K562 (cell line): ENCODE results near the gene RFX7. TPM values are rescaled to one million over a fixed set of nuclear protein-coding genes. Genes with fewer than 3 reads are reported as not detected.

Experiments used
- GATA2 ChIP-seq: sonication (generic); formaldehyde crosslinking; IDR thresholded peaks from 2 replicates; pipeline ENCODE4 v1.4.0; 2020; ENCODE audit warnings: mild to moderate bottlenecking, missing genetic modification reagents
- JUN ChIP-seq, 2 experiments: sonication (generic) in 1 of 2; formaldehyde crosslinking in 1 of 2; IDR thresholded peaks; 2 replicates each; pipeline versions ENCODE4 v1.6.1 to v1.8.0; 2012 to 2022; ENCODE audit warnings: borderline replicate concordance in 2 of 2, mild to moderate bottlenecking in 2 of 2, improper control_type of control experiment in 1 of 2, low read depth in 1 of 2, low read length in 1 of 2, missing genetic modification reagents in 1 of 2
- KLF10 ChIP-seq: fragments of 250-450 bp; sonication (Bioruptor Pico); IDR thresholded peaks from 2 replicates; pipeline ENCODE4 v1.6.1; 2021; ENCODE audit warnings: matching md5 sums
- MAZ ChIP-seq, 2 experiments: fragments of 450-650 bp in 1 of 2; sonication (generic) in 1 of 2; formaldehyde crosslinking; IDR thresholded peaks in 1 of 2; conservative IDR thresholded peaks in 1 of 2; 2 replicates each; pipeline versions ENCODE4 v1.4.0 to v1.5.0; 2020; ENCODE audit warnings: mild to moderate bottlenecking in 1 of 2, missing genetic modification reagents in 1 of 2
- NFATC3 ChIP-seq: fragments of 450-650 bp; IDR thresholded peaks from 2 replicates; pipeline ENCODE4 v1.6.1; 2017; ENCODE audit warnings: mild to moderate bottlenecking
- NFXL1 ChIP-seq: fragments of 450-650 bp; formaldehyde crosslinking; IDR thresholded peaks from 2 replicates; pipeline ENCODE4 v1.4.0; 2021; ENCODE audit warnings: mild to moderate bottlenecking
- POU5F1 ChIP-seq: fragments of 150-350 bp; IDR thresholded peaks from 2 replicates; pipeline ENCODE4 v1.6.1; 2014; ENCODE audit warnings: borderline replicate concordance, low read length, low read depth, mild to moderate bottlenecking; ENCODE audit not compliant: partially characterized antibody
- RBM14 ChIP-seq: fragments of 200-400 bp; formaldehyde crosslinking; IDR thresholded peaks from 2 replicates; pipeline ENCODE4 v1.6.1; 2018; ENCODE audit warnings: low read depth, mild to moderate bottlenecking, low read length, moderate library complexity, borderline replicate concordance; ENCODE audit not compliant: insufficient read depth
- SIN3B ChIP-seq: fragments of 450-650 bp; IDR thresholded peaks from 2 replicates; pipeline ENCODE4 v1.6.1; 2017; ENCODE audit warnings: low read depth, mild to moderate bottlenecking, moderate library complexity
- SMARCC2 ChIP-seq: fragments of 450-650 bp; IDR thresholded peaks from 2 replicates; pipeline ENCODE4 v1.6.1; 2017; ENCODE audit warnings: antibody characterized with exemption, moderate library complexity, mild to moderate bottlenecking, low read depth
- TCF7L2 ChIP-seq: fragments of 150-350 bp; IDR thresholded peaks from 2 replicates; pipeline ENCODE4 v1.6.1; 2016; ENCODE audit warnings: low read depth, mild to moderate bottlenecking, low read length, moderate library complexity
- XRCC5 ChIP-seq: fragments of 200-400 bp; formaldehyde crosslinking; IDR thresholded peaks from 2 replicates; pipeline ENCODE4 v1.6.1; 2017; ENCODE audit warnings: low read depth, mild to moderate bottlenecking, low read length
- ZNF184 ChIP-seq: sonication (generic); formaldehyde crosslinking; IDR thresholded peaks from 2 replicates; pipeline ENCODE4 v1.5.0; 2020; ENCODE audit warnings: missing genetic modification reagents
- ZNF224 ChIP-seq: sonication (generic); formaldehyde crosslinking; IDR thresholded peaks from 2 replicates; pipeline ENCODE4 v1.8.0; 2022; ENCODE audit warnings: mild to moderate bottlenecking, missing genetic modification reagents
- ZNF253 ChIP-seq: fragments of 250-450 bp; sonication (Bioruptor Pico); conservative IDR thresholded peaks from 2 replicates; pipeline ENCODE4 v1.6.1; 2021; ENCODE audit warnings: mild to moderate bottlenecking
- ZNF436 ChIP-seq: fragments of 250-450, 450-650 bp; sonication (Bioruptor Pico); formaldehyde crosslinking; IDR thresholded peaks from 2 replicates; pipeline ENCODE4 v1.7.0; 2020; ENCODE audit warnings: mild to moderate bottlenecking
- ZNF586 ChIP-seq: fragments of 450-650 bp; formaldehyde crosslinking; conservative IDR thresholded peaks from 2 replicates; pipeline ENCODE4 v1.4.0; 2020; ENCODE audit warnings: mild to moderate bottlenecking, moderate library complexity
- polyA plus RNA-seq, 8 experiments: library from polyadenylated mRNA; depleted of rRNA in 4 of 8; stranded (reverse) in 5 of 8; unstranded in 3 of 8; fragments of >200 nt; fragmentation: Nextera tagmentation in 2 of 8; fragmentation: Illumina TruSeq in 1 of 8; extraction: Ambion mirVana in 2 of 8; extraction: Trizol in 1 of 8; gene quantifications; 2 replicates each; pipeline versions ENCODE4 v1.2.1 to v1.2.3, GENCODE V29; 2011 to 2014; ENCODE audit warnings: inconsistent platforms in 1 of 8, missing spikeins in 1 of 8
- total RNA-seq, 7 experiments: library from RNA; depleted of rRNA in 6 of 7; stranded (reverse); fragments of >200 nt in 6 of 7; fragmentation: Illumina TruSeq in 2 of 7; extraction: Trizol in 2 of 7; gene quantifications; 2 replicates each; pipeline versions ENCODE4 v1.2.1 to v1.2.3, GENCODE V29; 2011 to 2021; ENCODE audit warnings: low replicate concordance in 1 of 7
- TF ChIP-seq, protein P1 (sequence below): IDR thresholded peaks from 2 replicates; pipeline ENCODE4 v1.6.1; 2012; ENCODE audit warnings: low read depth, low read length, improper control_type of control experiment, borderline replicate concordance
- TF ChIP-seq, protein P2 (sequence below): sonication (generic); formaldehyde crosslinking; IDR thresholded peaks from 2 replicates; pipeline ENCODE4 v1.9.0; 2022; ENCODE audit warnings: mild to moderate bottlenecking, missing genetic modification reagents
- TF ChIP-seq, protein P3 (sequence below): sonication (generic); formaldehyde crosslinking; IDR thresholded peaks from 2 replicates; pipeline ENCODE4 v1.8.1; 2022; ENCODE audit warnings: missing genetic modification reagents
- TF ChIP-seq, protein P4 (sequence below): IDR thresholded peaks from 2 replicates; pipeline ENCODE4 v1.6.1; 2011; ENCODE audit warnings: borderline replicate concordance, low read depth, mild to moderate bottlenecking, moderate library complexity, low read length; ENCODE audit not compliant: insufficient read depth, poor library complexity, severe bottlenecking

The RFX7 gene
- total and polyA plus RNA-seq, 9 of the 15 experiments (the other 6 are each of a cell fraction or from before 2014, with no cell fraction given): 2.4 to 17.9 (median 6.3) TPM

DNA sequence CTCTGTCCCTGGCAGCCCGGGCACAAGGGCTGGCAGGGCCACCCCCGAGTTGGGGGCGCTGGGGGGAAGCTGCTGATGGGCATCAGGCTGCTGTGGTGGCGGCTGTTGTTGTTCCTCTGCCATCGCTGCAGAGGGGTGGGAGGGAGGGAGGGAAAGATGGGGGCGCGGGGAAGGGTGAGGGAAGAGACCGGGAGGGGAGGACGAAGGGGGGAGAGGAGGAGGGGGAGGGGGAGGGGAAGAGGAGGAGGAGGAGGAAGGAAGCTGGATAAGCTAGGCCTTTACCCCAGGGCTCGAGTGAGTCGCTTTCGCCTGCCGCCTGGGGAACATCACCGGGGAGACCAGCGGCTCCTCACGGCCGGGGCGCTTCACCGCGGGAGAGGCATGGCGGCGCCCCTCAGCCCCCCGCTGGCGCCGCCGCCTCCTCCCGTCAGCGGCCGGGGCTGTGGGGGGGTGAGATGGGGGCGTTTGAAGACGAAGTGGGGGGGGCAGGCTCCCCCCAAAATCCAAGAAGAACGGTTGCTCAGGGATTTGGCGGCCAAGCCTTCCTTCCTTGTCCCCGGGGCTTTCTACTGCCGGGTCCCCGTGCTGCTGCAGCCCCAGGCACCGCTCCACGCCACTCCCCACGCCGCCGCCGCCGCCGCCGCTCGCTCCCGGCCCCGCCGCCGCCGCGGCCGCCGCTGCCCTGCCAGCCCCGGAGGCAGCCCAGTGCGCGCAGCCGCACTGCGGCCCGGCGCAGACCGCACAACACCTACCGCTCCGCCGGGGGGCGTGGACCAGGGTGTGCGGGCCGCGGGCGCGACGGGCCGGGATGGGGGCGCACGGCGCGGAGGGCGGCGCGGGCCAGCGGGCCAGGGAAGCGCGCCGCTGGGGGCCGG, at the start of gene RFX7 (continued):
- TF ChIP-seq KLF10 (CRISPR knock-in tag) (no peak), SIN3B (peak; percentile 41; the same call in 1 of the 2 replicates), TCF7L2 (no peak), ZNF224 (CRISPR knock-in tag) (no peak), GATA2 (CRISPR knock-in tag) (no peak), MAZ (CRISPR knock-in tag; conservative IDR thresholded peaks at IDR 0.05 in 1 of 2, IDR thresholded peaks at IDR 0.05 in 1 of 2) (peak in 1 of 2 experiments; percentile 45; a peak in 1 of 4 replicates), RBM14 (no peak), ZNF184 (CRISPR knock-in tag) (no peak), NFATC3 (no peak), NFXL1 (CRISPR knock-in tag) (no peak), ZNF436 (no peak), ZNF586 (CRISPR knock-in tag) (no peak), SMARCC2 (no peak), XRCC5 (no peak), ZNF253 (CRISPR knock-in tag) (no peak), POU5F1 (no peak), JUN (IDR thresholded peaks at IDR 0.05; ENCODE audit: borderline replicate concordance, low read depth, low read length) (no peak), JUN (CRISPR knock-in tag; IDR thresholded peaks at IDR 0.05; ENCODE audit: borderline replicate concordance) (no peak)
- TF ChIP-seq, protein P1, sequence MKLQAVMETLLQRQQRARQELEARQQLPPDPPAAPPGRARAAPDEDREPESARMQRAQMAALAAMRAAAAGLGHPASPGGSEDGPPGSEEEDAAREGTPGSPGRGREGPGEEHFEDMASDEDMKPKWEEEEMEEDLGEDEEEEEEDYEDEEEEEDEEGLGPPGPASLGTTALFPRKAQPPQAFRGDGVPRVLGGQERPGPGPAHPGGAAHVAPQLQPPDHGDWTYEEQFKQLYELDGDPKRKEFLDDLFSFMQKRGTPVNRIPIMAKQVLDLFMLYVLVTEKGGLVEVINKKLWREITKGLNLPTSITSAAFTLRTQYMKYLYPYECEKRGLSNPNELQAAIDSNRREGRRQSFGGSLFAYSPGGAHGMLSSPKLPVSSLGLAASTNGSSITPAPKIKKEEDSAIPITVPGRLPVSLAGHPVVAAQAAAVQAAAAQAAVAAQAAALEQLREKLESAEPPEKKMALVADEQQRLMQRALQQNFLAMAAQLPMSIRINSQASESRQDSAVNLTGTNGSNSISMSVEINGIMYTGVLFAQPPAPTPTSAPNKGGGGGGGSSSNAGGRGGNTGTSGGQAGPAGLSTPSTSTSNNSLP: no peak
- TF ChIP-seq, protein P2, sequence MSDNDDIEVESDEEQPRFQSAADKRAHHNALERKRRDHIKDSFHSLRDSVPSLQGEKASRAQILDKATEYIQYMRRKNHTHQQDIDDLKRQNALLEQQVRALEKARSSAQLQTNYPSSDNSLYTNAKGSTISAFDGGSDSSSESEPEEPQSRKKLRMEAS (CRISPR knock-in tag): no peak
- TF ChIP-seq, protein P3, sequence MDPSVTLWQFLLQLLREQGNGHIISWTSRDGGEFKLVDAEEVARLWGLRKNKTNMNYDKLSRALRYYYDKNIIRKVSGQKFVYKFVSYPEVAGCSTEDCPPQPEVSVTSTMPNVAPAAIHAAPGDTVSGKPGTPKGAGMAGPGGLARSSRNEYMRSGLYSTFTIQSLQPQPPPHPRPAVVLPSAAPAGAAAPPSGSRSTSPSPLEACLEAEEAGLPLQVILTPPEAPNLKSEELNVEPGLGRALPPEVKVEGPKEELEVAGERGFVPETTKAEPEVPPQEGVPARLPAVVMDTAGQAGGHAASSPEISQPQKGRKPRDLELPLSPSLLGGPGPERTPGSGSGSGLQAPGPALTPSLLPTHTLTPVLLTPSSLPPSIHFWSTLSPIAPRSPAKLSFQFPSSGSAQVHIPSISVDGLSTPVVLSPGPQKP (CRISPR knock-in tag): no peak
- TF ChIP-seq, protein P4, sequence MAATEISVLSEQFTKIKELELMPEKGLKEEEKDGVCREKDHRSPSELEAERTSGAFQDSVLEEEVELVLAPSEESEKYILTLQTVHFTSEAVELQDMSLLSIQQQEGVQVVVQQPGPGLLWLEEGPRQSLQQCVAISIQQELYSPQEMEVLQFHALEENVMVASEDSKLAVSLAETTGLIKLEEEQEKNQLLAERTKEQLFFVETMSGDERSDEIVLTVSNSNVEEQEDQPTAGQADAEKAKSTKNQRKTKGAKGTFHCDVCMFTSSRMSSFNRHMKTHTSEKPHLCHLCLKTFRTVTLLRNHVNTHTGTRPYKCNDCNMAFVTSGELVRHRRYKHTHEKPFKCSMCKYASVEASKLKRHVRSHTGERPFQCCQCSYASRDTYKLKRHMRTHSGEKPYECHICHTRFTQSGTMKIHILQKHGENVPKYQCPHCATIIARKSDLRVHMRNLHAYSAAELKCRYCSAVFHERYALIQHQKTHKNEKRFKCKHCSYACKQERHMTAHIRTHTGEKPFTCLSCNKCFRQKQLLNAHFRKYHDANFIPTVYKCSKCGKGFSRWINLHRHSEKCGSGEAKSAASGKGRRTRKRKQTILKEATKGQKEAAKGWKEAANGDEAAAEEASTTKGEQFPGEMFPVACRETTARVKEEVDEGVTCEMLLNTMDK: peak; percentile 95
